B cell (primary cell): Measurements from ENCODE around the gene HAO2.

Experiments used
- CTCF ChIP-seq: fragments of 200-600 bp; IDR thresholded peaks from one replicate; pipeline ENCODE4 v1.8.0; 2022; ENCODE audit warnings: antibody characterized with exemption, mild to moderate bottlenecking
- EZH2 ChIP-seq: IDR thresholded peaks from 2 replicates; pipeline ENCODE4 v1.6.1; 2012; ENCODE audit warnings: borderline replicate concordance, low read depth, mild to moderate bottlenecking, moderate library complexity, low read length; ENCODE audit not compliant: insufficient read depth, poor library complexity, severe bottlenecking

DNA sequence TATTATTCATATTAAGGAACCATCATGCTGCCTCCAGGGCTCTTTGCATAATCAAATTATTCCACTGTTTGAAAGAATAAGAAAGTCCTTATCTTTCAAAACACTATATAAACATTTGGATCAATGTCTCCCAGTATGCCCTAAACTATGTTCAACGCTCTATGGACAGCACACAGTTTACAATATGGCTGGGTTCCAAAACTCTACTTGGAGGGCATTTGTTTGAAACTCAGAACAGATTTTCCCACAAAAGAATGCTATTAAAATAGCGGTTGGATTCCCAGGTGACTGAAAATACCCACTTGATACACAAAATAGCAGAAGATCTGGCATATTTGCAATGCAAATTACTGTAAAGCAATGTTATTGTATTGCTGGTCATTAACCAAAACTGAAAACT, 3.2 kb downstream of the HAO2 start:
- TF ChIP-seq CTCF (no peak), EZH2 (no peak)
